Measurements from ENCODE around the gene NUDT5.

NUDT5 gene

DNA sequence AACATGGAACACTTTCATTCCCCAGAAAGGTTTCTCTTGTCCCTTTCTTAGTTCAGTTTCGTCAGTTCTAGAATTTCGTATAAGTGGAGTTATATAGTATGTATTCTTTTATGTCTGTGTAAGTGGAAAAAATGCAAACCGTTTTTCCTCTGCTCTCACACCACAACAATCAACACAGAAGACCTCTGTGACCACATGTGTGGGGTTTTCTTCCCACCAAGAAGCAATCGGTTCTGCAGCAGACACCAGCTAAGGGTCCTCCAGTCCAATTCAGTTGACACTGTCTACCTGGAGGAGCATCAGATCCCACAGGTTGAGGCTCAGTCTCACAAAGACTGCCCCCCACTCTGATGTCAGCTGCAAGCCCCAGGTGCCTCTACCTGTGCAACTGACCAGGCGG lies 6.5 kb upstream of the NUDT5 start:
- Histone ChIP-seq H3K36me3 (ENCODE audit: low read depth) (peaks cover 81% of the 10 kb centered on the region), H3K9me3 (ENCODE audit: severe bottlenecking) (no peaks in the 10 kb centered on the region), H3K27ac (ENCODE audit: poor library complexity, severe bottlenecking) (no peak overlapping the region), H3K4me1 (ENCODE audit: insufficient read depth, poor library complexity, severe bottlenecking) (no peaks in the 10 kb centered on the region), H3K27me3 (ENCODE audit: insufficient read depth, poor library complexity, severe bottlenecking) (no peaks in the 10 kb centered on the region), H3K4me3 (ENCODE audit: severe bottlenecking) (no peak overlapping the region)
- ATAC-seq (ENCODE audit: low read depth) (no peak), DNase-seq (ENCODE audit: low spot score) (no peak)
- TF ChIP-seq, protein P1, sequence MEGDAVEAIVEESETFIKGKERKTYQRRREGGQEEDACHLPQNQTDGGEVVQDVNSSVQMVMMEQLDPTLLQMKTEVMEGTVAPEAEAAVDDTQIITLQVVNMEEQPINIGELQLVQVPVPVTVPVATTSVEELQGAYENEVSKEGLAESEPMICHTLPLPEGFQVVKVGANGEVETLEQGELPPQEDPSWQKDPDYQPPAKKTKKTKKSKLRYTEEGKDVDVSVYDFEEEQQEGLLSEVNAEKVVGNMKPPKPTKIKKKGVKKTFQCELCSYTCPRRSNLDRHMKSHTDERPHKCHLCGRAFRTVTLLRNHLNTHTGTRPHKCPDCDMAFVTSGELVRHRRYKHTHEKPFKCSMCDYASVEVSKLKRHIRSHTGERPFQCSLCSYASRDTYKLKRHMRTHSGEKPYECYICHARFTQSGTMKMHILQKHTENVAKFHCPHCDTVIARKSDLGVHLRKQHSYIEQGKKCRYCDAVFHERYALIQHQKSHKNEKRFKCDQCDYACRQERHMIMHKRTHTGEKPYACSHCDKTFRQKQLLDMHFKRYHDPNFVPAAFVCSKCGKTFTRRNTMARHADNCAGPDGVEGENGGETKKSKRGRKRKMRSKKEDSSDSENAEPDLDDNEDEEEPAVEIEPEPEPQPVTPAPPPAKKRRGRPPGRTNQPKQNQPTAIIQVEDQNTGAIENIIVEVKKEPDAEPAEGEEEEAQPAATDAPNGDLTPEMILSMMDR (IDR thresholded peaks at IDR 0.05; ENCODE audit: poor library complexity, severe bottlenecking) = no peak

- DNase-seq (ENCODE audit: low spot score) = no peak
- H3K9me3 ChIP-seq (ENCODE audit: severe bottlenecking) = no peaks in the 10 kb centered on the region
- no peak overlapping the region for H3K27ac ChIP-seq (ENCODE audit: poor library complexity, severe bottlenecking)
- H3K4me3 ChIP-seq (ENCODE audit: severe bottlenecking) = no peak overlapping the region
- H3K36me3 ChIP-seq (ENCODE audit: low read depth) = peaks cover 78% of the 10 kb centered on the region
- TF ChIP-seq, protein P1 (IDR thresholded peaks at IDR 0.05; ENCODE audit: poor library complexity, severe bottlenecking) = no peak
- no peaks in the 10 kb centered on the region for H3K27me3 ChIP-seq (ENCODE audit: insufficient read depth, poor library complexity, severe bottlenecking)
- no peak for ATAC-seq (ENCODE audit: low read depth)
- peaks cover 4% of the 10 kb centered on the region for H3K4me1 ChIP-seq (ENCODE audit: insufficient read depth, poor library complexity, severe bottlenecking)
Observed at GRCh38 chr10:12201543-12201942, 5.9 kb upstream of the NUDT5 start.

DNA sequence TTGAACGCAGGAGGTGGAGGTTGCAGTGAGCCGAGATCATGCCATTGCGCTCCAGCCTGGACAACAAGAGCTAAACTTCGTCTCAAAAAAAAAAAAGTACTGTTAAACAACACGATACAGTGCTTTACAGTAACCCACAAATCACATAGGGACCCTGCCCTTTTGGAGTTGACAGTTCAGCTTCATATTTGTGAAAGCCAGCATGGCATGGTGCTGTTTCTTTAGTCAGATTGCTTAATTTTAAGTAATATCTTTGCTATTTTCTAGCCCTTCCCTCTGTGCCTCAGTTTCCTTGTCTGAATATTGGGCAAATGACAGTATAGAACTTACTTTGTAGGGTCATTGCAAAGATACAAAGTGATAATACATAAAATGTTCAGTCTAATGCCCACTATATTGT lies 5.2 kb upstream of the NUDT5 start:
- no peak for ATAC-seq (ENCODE audit: low read depth)
- peaks cover 72% of the 10 kb centered on the region for H3K36me3 ChIP-seq (ENCODE audit: low read depth)
- H3K27ac ChIP-seq (ENCODE audit: poor library complexity, severe bottlenecking) = no peak overlapping the region

GRCh38 chr10:12198156-12198555 lies 2.5 kb upstream of the NUDT5 start:
- Histone ChIP-seq H3K36me3 (ENCODE audit: low read depth) (peaks cover 49% of the 10 kb centered on the region), H3K9me3 (ENCODE audit: severe bottlenecking) (no peaks in the 10 kb centered on the region), H3K4me1 (ENCODE audit: insufficient read depth, poor library complexity, severe bottlenecking) (peaks cover 16% of the 10 kb centered on the region), H3K27me3 (ENCODE audit: insufficient read depth, poor library complexity, severe bottlenecking) (no peaks in the 10 kb centered on the region), H3K27ac (ENCODE audit: poor library complexity, severe bottlenecking) (no peak overlapping the region), H3K4me3 (ENCODE audit: severe bottlenecking) (no peak overlapping the region)
- no peak for ATAC-seq (ENCODE audit: low read depth)
- TF ChIP-seq, protein P1 (IDR thresholded peaks at IDR 0.05; ENCODE audit: poor library complexity, severe bottlenecking) = no peak
- DNase-seq (ENCODE audit: low spot score) = no peak

More for the DNA sequence above, 5.2 kb upstream of the NUDT5 start:
- no peaks in the 10 kb centered on the region for H3K9me3 ChIP-seq (ENCODE audit: severe bottlenecking)
- no peak overlapping the region for H3K4me3 ChIP-seq (ENCODE audit: severe bottlenecking)
- TF ChIP-seq, protein P1 (IDR thresholded peaks at IDR 0.05; ENCODE audit: poor library complexity, severe bottlenecking) = no peak
- peaks cover 4% of the 10 kb centered on the region for H3K4me1 ChIP-seq (ENCODE audit: insufficient read depth, poor library complexity, severe bottlenecking)
- no peaks in the 10 kb centered on the region for H3K27me3 ChIP-seq (ENCODE audit: insufficient read depth, poor library complexity, severe bottlenecking)
- DNase-seq (ENCODE audit: low spot score) = no peak

GRCh38 chr10:12196531-12197211 lies 980 bp upstream of the NUDT5 start:
- Histone ChIP-seq H3K4me3 (ENCODE audit: severe bottlenecking) (peak overlapping the region; percentile 93), H3K9me3 (ENCODE audit: severe bottlenecking) (no peaks in the 10 kb centered on the region), H3K4me1 (ENCODE audit: insufficient read depth, poor library complexity, severe bottlenecking) (peaks cover 18% of the 10 kb centered on the region), H3K27ac (ENCODE audit: poor library complexity, severe bottlenecking) (peak overlapping the region; percentile 69), H3K36me3 (ENCODE audit: low read depth) (peaks cover 48% of the 10 kb centered on the region), H3K27me3 (ENCODE audit: insufficient read depth, poor library complexity, severe bottlenecking) (no peaks in the 10 kb centered on the region)
- DNase-seq (ENCODE audit: low spot score) = no peak
- no peak; the same call in 2 of the 3 replicates for ATAC-seq (ENCODE audit: low read depth)
- TF ChIP-seq, protein P1 (IDR thresholded peaks at IDR 0.05; ENCODE audit: poor library complexity, severe bottlenecking) = no peak
